Astrocyte (in vitro differentiated cells and primary cell): Measurements from ENCODE around the gene WDR27. TPM values are rescaled to one million over a fixed set of nuclear protein-coding genes. Genes with fewer than 3 reads are reported as not detected.

Source experiments
- DNase-seq: peaks from one replicate; pipeline ENCODE4 v3.0.0-alpha.2; 2010; ENCODE audit warnings: low read depth
- FAIRE-seq: peaks from 2 replicates; lab custom pipeline; 2011; peaks lifted over from hg19 to GRCh38; lab: Jason Lieb, UNC
- H2AFZ ChIP-seq: 2 replicates; pipeline ENCODE4 v1.6.0; 2012; ENCODE audit warnings: low read depth, low read length, inconsistent platforms
- H3K27ac ChIP-seq: 2 replicates; pipeline ENCODE4 v1.5.1; 2011; ENCODE audit warnings: low read depth, low read length, inconsistent platforms
- H3K27me3 ChIP-seq: 2 replicates; pipeline ENCODE4 v1.6.0; 2011; ENCODE audit warnings: low read length, inconsistent platforms; ENCODE audit not compliant: insufficient read depth
- H3K36me3 ChIP-seq: 2 replicates; pipeline ENCODE4 v1.5.1; 2011; ENCODE audit warnings: low read length, inconsistent platforms; ENCODE audit not compliant: insufficient read depth
- H3K4me1 ChIP-seq: 2 replicates; pipeline ENCODE4 v1.5.1; 2011; ENCODE audit warnings: low read length, inconsistent platforms; ENCODE audit not compliant: insufficient read depth
- H3K4me2 ChIP-seq: 2 replicates; pipeline ENCODE4 v1.6.0; 2012; ENCODE audit warnings: low read length, inconsistent platforms
- H3K4me3 ChIP-seq: 2 replicates; pipeline ENCODE4 v1.5.1; 2011; ENCODE audit warnings: low read depth, mild to moderate bottlenecking, low read length, inconsistent platforms; ENCODE audit not compliant: insufficient read depth
- H3K79me2 ChIP-seq: 2 replicates; pipeline ENCODE4 v1.6.0; 2012; ENCODE audit warnings: mild to moderate bottlenecking, low read length, inconsistent platforms; ENCODE audit not compliant: insufficient read depth
- H3K9ac ChIP-seq: 2 replicates; pipeline ENCODE4 v1.6.0; 2012; ENCODE audit warnings: mild to moderate bottlenecking, low read length, inconsistent platforms
- H3K9me3 ChIP-seq: 2 replicates; pipeline ENCODE4 v1.5.1; 2012; ENCODE audit warnings: low read depth, mild to moderate bottlenecking, low read length, inconsistent platforms; ENCODE audit not compliant: insufficient read depth
- H4K20me1 ChIP-seq: 2 replicates; pipeline ENCODE4 v1.6.0; 2012; ENCODE audit warnings: low read length, inconsistent platforms; ENCODE audit not compliant: insufficient read depth
- H3K27ac Mint-ChIP-seq: one replicate; pipeline ENCODE4 v1.8.0; 2021; ENCODE audit warnings: mild to moderate bottlenecking, mixed read lengths; ENCODE audit not compliant: unreplicated experiment
- H3K27me3 Mint-ChIP-seq: one replicate; pipeline ENCODE4 v1.8.0; 2021; ENCODE audit warnings: low read depth, mixed read lengths; ENCODE audit not compliant: unreplicated experiment
- H3K36me3 Mint-ChIP-seq: one replicate; pipeline ENCODE4 v1.8.0; 2021; ENCODE audit warnings: low read depth, mixed read lengths; ENCODE audit not compliant: unreplicated experiment
- H3K4me1 Mint-ChIP-seq: one replicate; pipeline ENCODE4 v1.8.0; 2021; ENCODE audit warnings: low read depth, mixed read lengths; ENCODE audit not compliant: unreplicated experiment
- H3K4me3 Mint-ChIP-seq: one replicate; pipeline ENCODE4 v1.8.0; 2021; ENCODE audit warnings: mild to moderate bottlenecking, moderate library complexity, mixed read lengths; ENCODE audit not compliant: unreplicated experiment
- H3K9me3 Mint-ChIP-seq: one replicate; pipeline ENCODE4 v1.8.0; 2021; ENCODE audit warnings: mild to moderate bottlenecking, mixed read lengths; ENCODE audit not compliant: unreplicated experiment
- EZH2 ChIP-seq: IDR thresholded peaks from 2 replicates; pipeline ENCODE4 v1.6.1; 2012; ENCODE audit warnings: mild to moderate bottlenecking, low read length, inconsistent platforms; ENCODE audit not compliant: insufficient read depth
- total RNA-seq: library from RNA; stranded (reverse); gene quantifications from 2 replicates; pipeline ENCODE4 v1.2.1, GENCODE V29; 2021
- TF ChIP-seq, protein P1 (sequence below): IDR thresholded peaks from 2 replicates; pipeline ENCODE4 v1.5.1; 2011; ENCODE audit warnings: low read depth, mild to moderate bottlenecking, inconsistent platforms, low read length, moderate library complexity; ENCODE audit not compliant: insufficient read depth

The WDR27 gene
- total RNA-seq, 1 donor from 2014 or later, result 31.2 TPM

DNA sequence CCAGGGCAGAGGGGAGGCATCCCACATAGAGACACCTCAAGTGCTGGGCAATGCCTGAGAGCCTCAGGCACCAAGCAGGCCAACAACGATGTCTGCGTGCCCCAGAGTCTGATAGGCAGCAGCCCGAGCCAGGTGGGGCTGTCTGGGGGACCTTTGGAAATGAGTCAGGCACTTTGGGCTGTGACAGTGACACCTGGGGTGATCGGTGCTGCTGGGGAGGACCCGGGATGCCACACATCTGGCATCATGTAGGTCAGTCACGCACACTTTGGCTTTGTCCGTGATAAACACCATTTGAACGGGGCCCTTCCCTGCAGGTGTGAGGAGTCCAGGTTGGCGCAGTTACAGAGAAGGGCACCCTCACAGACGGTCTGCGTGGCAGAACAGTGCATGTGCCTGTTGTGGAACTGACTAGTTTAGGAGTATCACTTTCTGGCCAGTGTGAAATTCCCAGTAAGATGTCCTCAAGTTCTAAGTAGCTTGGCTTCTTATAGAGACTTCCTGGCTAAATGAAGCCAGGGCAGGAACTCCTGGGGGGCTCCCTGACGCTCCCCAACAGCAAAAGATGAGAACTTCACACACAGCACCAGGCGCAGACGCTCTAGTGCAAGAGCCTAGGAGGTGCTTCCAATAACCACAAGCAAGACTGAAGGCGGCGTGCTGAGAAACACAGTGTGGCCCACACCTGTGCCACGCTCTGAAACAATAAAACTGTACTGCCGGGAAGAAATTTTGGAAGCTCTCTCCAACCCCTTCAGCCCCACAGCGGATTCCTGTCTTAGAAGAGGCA is 134.7 kb downstream of the WDR27 start:
- H3K9me3 Mint-ChIP-seq, result no peaks in the 10 kb centered on the region
- DNase-seq (no peak), FAIRE-seq (no peak)

GRCh38 chr6:169566319-169566718 is 135.5 kb downstream of the WDR27 start:
- FAIRE-seq, result no peak
- Histone ChIP-seq H2AFZ (no peak overlapping the region), H3K79me2 (no peaks in the 10 kb centered on the region), H4K20me1 (no peaks in the 10 kb centered on the region), H3K4me3 (no peak overlapping the region), H3K4me1 (peaks cover 5% of the 10 kb centered on the region), H3K9ac (no peak overlapping the region), H3K36me3 (no peaks in the 10 kb centered on the region), H3K4me2 (no peak overlapping the region), H3K27me3 (no peaks in the 10 kb centered on the region), H3K9me3 (no peaks in the 10 kb centered on the region), H3K27ac (no peak overlapping the region)
- no peak overlapping the region for H3K27ac Mint-ChIP-seq
- H3K27me3 Mint-ChIP-seq, result no peaks in the 10 kb centered on the region
- no peak for TF ChIP-seq EZH2
- TF ChIP-seq, protein P1, sequence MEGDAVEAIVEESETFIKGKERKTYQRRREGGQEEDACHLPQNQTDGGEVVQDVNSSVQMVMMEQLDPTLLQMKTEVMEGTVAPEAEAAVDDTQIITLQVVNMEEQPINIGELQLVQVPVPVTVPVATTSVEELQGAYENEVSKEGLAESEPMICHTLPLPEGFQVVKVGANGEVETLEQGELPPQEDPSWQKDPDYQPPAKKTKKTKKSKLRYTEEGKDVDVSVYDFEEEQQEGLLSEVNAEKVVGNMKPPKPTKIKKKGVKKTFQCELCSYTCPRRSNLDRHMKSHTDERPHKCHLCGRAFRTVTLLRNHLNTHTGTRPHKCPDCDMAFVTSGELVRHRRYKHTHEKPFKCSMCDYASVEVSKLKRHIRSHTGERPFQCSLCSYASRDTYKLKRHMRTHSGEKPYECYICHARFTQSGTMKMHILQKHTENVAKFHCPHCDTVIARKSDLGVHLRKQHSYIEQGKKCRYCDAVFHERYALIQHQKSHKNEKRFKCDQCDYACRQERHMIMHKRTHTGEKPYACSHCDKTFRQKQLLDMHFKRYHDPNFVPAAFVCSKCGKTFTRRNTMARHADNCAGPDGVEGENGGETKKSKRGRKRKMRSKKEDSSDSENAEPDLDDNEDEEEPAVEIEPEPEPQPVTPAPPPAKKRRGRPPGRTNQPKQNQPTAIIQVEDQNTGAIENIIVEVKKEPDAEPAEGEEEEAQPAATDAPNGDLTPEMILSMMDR, result no peak
- H3K4me3 Mint-ChIP-seq, result no peak overlapping the region
- DNase-seq, result no peak
- peaks cover 30% of the 10 kb centered on the region for H3K36me3 Mint-ChIP-seq
- H3K9me3 Mint-ChIP-seq, result peaks cover 5% of the 10 kb centered on the region
- no peaks in the 10 kb centered on the region for H3K4me1 Mint-ChIP-seq

More for the DNA sequence above, 134.7 kb downstream of the WDR27 start:
- Histone ChIP-seq H3K27ac (no peak overlapping the region), H3K9ac (no peak overlapping the region), H3K79me2 (no peaks in the 10 kb centered on the region), H4K20me1 (no peaks in the 10 kb centered on the region), H3K9me3 (no peaks in the 10 kb centered on the region), H3K27me3 (no peaks in the 10 kb centered on the region), H3K4me2 (no peak overlapping the region), H3K4me3 (no peak overlapping the region), H3K36me3 (no peaks in the 10 kb centered on the region), H3K4me1 (peaks cover 10% of the 10 kb centered on the region), H2AFZ (no peak overlapping the region)
- H3K36me3 Mint-ChIP-seq, result peaks cover 27% of the 10 kb centered on the region
- no peak overlapping the region for H3K27ac Mint-ChIP-seq
- H3K27me3 Mint-ChIP-seq, result no peaks in the 10 kb centered on the region
- TF ChIP-seq, protein P1, result no peak
- no peak for TF ChIP-seq EZH2
- no peak overlapping the region for H3K4me3 Mint-ChIP-seq
- peaks cover 1% of the 10 kb centered on the region for H3K4me1 Mint-ChIP-seq
